Measurements from ENCODE around the gene LRRC7.

Gene LRRC7

DNA sequence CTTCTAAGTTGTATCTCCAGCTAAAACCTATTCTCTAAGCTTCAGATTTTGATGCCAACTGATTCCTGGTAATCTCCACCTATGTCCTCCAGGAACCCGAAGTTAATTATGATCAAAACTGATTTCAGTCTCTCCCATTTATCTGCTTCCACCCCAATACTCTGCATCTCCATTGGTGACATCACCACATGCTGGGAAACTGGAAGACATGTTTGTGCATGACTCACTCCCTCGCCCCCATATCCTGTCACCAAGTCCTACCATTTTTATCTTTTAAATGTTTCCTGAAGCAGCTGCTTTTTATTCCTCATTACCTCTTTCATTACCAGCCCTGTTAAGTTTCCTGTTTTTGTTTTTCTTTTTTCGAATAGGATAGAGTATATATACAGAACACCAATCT is 409.2 kb downstream of the LRRC7 start:
- no peak for TF ChIP-seq ZBTB7A (IDR thresholded peaks at IDR 0.05; ENCODE audit: low read depth)
- no peak for TF ChIP-seq NFIC (IDR thresholded peaks at IDR 0.05)
- TF ChIP-seq YY1 (IDR thresholded peaks at IDR 0.05; ENCODE audit: low read depth): no peak
- TF ChIP-seq, protein P1, sequence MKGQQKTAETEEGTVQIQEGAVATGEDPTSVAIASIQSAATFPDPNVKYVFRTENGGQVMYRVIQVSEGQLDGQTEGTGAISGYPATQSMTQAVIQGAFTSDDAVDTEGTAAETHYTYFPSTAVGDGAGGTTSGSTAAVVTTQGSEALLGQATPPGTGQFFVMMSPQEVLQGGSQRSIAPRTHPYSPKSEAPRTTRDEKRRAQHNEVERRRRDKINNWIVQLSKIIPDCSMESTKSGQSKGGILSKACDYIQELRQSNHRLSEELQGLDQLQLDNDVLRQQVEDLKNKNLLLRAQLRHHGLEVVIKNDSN (IDR thresholded peaks at IDR 0.05): no peak
- no peak for TF ChIP-seq CREB1 (IDR thresholded peaks at IDR 0.05; ENCODE audit: low read depth)
- no peak for TF ChIP-seq EP300 (IDR thresholded peaks at IDR 0.05; ENCODE audit: borderline replicate concordance)

DNA sequence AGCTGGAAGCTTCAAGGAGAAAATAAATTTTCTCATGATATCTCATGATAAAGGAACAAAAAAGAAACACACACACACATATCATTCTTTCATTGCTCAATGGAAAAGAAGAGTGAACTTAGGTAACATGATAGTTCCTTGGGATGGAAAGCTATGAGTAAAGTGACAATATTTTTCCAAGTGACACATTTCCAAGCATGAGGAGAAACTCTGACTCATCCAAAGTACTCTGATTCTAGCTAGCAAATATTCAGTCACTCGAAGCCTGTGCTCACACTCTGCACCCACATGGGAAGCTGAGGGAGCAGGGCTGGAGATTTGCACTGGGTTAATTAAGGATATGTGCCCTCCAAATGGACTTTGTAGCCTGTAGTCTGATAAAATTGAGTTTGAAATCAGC is 415.3 kb downstream of the LRRC7 start:
- TF ChIP-seq TEAD4 (IDR thresholded peaks at IDR 0.05) (no peak), TCF12 (IDR thresholded peaks at IDR 0.05; ENCODE audit: low read depth) (no peak), ZBTB7A (IDR thresholded peaks at IDR 0.05; ENCODE audit: low read depth) (no peak), EP300 (IDR thresholded peaks at IDR 0.05; ENCODE audit: borderline replicate concordance) (no peak)
- TF ChIP-seq, protein P2, sequence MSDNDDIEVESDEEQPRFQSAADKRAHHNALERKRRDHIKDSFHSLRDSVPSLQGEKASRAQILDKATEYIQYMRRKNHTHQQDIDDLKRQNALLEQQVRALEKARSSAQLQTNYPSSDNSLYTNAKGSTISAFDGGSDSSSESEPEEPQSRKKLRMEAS (IDR thresholded peaks at IDR 0.05): no peak
- TF ChIP-seq, protein P1 (IDR thresholded peaks at IDR 0.05): no peak

DNA sequence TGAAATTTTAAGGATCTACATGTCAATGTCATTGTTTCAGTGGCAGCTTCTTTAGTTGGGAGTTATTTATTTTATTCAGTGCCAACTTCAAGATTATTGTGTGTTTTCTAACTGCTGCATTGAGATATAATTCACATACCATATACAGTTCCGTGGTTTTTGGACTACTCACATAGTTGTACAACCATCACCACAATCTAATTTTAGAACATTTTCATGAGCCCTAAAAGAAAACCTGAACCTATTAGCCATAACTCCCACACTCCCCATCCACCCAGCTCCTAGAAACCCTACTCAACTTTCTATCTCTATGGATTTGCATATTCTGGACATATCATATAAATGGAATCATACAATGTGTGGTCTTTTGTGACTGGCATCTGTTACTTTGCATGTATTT is 417.7 kb downstream of the LRRC7 start:
- no peak for TF ChIP-seq NFIC (IDR thresholded peaks at IDR 0.05)
- no peak for TF ChIP-seq CREB1 (IDR thresholded peaks at IDR 0.05; ENCODE audit: low read depth)
- TF ChIP-seq, protein P2 (IDR thresholded peaks at IDR 0.05): no peak
- no peak for TF ChIP-seq CEBPB (IDR thresholded peaks at IDR 0.05)
- no peak for TF ChIP-seq TCF12 (IDR thresholded peaks at IDR 0.05; ENCODE audit: low read depth)
- TF ChIP-seq TAF1 (IDR thresholded peaks at IDR 0.05; ENCODE audit: low read depth): no peak
- no peak for TF ChIP-seq YY1 (IDR thresholded peaks at IDR 0.05; ENCODE audit: low read depth)

DNA sequence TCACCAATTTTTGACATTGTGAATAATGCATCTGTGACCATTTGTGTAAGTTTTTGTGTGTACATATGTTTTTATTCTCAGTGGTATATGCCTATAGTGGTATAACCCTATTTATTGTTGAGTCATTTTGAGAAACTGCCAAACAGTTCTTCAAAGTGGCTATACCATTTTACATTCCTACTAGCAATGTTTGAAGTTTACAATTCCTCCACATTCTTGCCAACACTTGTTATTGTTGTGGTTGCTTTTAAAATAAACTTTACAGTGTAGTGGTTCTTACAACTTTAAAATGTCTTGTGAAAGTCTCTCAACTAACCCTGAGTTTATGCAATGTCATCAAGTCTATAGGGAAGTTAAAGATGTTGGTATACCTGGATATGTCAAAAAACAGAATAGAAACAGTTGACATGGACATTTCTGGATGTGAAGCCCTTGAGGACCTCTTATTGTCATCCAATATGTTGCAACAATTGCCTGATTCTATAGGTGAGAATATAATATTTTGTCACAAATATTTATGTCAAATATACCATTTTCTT is 418.2 kb downstream of the LRRC7 start:
- TF ChIP-seq EP300 (IDR thresholded peaks at IDR 0.05; ENCODE audit: borderline replicate concordance) (no peak), TAF1 (IDR thresholded peaks at IDR 0.05; ENCODE audit: low read depth) (no peak), NFIC (IDR thresholded peaks at IDR 0.05) (no peak), ZBTB7A (IDR thresholded peaks at IDR 0.05; ENCODE audit: low read depth) (no peak)

DNA sequence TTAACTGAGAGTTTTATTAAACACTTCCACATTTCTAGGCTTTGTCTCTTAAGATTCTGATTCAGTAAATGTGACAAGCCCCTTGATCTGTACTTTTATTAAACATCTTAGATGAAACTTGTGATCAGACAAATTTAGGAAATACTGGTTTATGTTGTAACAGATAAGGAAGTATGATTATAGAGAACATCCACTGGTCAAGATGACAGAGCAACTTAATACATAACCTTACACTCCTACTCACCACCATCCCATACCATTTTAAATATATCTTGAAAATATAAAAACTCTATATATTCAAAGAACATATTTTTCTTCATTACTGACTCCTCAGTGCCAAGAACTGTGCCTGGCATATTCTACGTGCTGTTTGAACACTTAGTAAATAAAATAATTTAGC is 420.2 kb downstream of the LRRC7 start:
- TF ChIP-seq EGR1 (IDR thresholded peaks at IDR 0.05) (no peak), RAD21 (IDR thresholded peaks at IDR 0.05; ENCODE audit: low read depth) (no peak), NFIC (IDR thresholded peaks at IDR 0.05) (no peak), EP300 (IDR thresholded peaks at IDR 0.05; ENCODE audit: borderline replicate concordance) (no peak), ZBTB7A (IDR thresholded peaks at IDR 0.05; ENCODE audit: low read depth) (no peak), TEAD4 (IDR thresholded peaks at IDR 0.05) (no peak), CEBPB (IDR thresholded peaks at IDR 0.05) (no peak), FOXM1 (IDR thresholded peaks at IDR 0.05; ENCODE audit: borderline replicate concordance, low read depth) (no peak), YY1 (IDR thresholded peaks at IDR 0.05; ENCODE audit: low read depth) (no peak), TAF1 (IDR thresholded peaks at IDR 0.05; ENCODE audit: low read depth) (no peak), CREB1 (IDR thresholded peaks at IDR 0.05; ENCODE audit: low read depth) (no peak), TCF12 (IDR thresholded peaks at IDR 0.05; ENCODE audit: low read depth) (no peak)
- TF ChIP-seq, protein P3, sequence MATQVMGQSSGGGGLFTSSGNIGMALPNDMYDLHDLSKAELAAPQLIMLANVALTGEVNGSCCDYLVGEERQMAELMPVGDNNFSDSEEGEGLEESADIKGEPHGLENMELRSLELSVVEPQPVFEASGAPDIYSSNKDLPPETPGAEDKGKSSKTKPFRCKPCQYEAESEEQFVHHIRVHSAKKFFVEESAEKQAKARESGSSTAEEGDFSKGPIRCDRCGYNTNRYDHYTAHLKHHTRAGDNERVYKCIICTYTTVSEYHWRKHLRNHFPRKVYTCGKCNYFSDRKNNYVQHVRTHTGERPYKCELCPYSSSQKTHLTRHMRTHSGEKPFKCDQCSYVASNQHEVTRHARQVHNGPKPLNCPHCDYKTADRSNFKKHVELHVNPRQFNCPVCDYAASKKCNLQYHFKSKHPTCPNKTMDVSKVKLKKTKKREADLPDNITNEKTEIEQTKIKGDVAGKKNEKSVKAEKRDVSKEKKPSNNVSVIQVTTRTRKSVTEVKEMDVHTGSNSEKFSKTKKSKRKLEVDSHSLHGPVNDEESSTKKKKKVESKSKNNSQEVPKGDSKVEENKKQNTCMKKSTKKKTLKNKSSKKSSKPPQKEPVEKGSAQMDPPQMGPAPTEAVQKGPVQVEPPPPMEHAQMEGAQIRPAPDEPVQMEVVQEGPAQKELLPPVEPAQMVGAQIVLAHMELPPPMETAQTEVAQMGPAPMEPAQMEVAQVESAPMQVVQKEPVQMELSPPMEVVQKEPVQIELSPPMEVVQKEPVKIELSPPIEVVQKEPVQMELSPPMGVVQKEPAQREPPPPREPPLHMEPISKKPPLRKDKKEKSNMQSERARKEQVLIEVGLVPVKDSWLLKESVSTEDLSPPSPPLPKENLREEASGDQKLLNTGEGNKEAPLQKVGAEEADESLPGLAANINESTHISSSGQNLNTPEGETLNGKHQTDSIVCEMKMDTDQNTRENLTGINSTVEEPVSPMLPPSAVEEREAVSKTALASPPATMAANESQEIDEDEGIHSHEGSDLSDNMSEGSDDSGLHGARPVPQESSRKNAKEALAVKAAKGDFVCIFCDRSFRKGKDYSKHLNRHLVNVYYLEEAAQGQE (IDR thresholded peaks at IDR 0.05; ENCODE audit: low read depth): no peak
- TF ChIP-seq, protein P2 (IDR thresholded peaks at IDR 0.05): no peak
- TF ChIP-seq, protein P1 (IDR thresholded peaks at IDR 0.05): no peak

DNA sequence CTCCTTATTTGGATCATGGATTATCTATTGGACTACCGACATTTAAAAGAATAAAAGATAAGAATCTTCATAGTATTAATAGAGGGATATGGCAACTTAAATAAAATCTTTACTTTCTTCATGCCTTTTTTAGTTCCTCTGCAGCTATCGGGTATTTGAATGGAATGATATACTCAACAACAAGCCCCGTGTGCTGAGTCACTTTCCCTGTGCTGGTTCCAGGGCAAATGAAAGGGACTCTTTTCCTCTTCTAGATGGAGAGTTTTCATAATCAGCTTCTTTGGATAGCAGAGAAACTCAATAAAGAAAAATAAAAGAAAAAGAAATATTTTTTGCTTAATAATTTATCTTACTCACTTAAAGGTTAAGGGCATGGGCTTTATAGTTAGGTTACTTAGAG is 423.9 kb downstream of the LRRC7 start:
- no peak for TF ChIP-seq EP300 (IDR thresholded peaks at IDR 0.05; ENCODE audit: borderline replicate concordance)
- no peak for TF ChIP-seq RAD21 (IDR thresholded peaks at IDR 0.05; ENCODE audit: low read depth)
- TF ChIP-seq TAF1 (IDR thresholded peaks at IDR 0.05; ENCODE audit: low read depth): no peak
- TF ChIP-seq ZBTB7A (IDR thresholded peaks at IDR 0.05; ENCODE audit: low read depth): no peak
- TF ChIP-seq, protein P2 (IDR thresholded peaks at IDR 0.05): no peak
- no peak for TF ChIP-seq TCF12 (IDR thresholded peaks at IDR 0.05; ENCODE audit: low read depth)

DNA sequence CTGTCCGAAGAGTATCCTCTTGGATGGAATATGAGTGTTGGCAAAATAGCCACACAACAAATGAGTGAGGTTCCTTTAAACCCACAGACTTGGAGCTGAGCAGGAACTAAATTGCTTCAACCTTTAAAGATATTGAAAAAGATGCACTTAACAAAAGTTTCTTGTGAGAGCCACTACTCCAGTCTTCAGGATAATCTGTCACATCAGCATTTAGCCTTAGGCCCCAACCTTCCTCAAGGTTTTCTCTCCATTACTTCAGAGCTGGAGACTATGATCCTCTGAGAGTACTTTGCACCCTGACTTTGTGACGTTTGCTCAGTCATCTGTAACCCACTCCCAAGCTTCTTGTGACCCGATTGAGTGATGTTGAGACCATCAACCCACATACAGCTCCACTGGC is 424.9 kb downstream of the LRRC7 start:
- TF ChIP-seq TCF12 (IDR thresholded peaks at IDR 0.05; ENCODE audit: low read depth): no peak
- TF ChIP-seq, protein P2 (IDR thresholded peaks at IDR 0.05): no peak
- TF ChIP-seq, protein P1 (IDR thresholded peaks at IDR 0.05): no peak
- no peak for TF ChIP-seq NFIC (IDR thresholded peaks at IDR 0.05)
- TF ChIP-seq, protein P3 (IDR thresholded peaks at IDR 0.05; ENCODE audit: low read depth): no peak
- TF ChIP-seq EGR1 (IDR thresholded peaks at IDR 0.05): no peak
- no peak for TF ChIP-seq EP300 (IDR thresholded peaks at IDR 0.05; ENCODE audit: borderline replicate concordance)
- TF ChIP-seq TEAD4 (IDR thresholded peaks at IDR 0.05): no peak
- TF ChIP-seq FOXM1 (IDR thresholded peaks at IDR 0.05; ENCODE audit: borderline replicate concordance, low read depth): no peak
- no peak for TF ChIP-seq CEBPB (IDR thresholded peaks at IDR 0.05)
- no peak for TF ChIP-seq TAF1 (IDR thresholded peaks at IDR 0.05; ENCODE audit: low read depth)
- no peak for TF ChIP-seq CREB1 (IDR thresholded peaks at IDR 0.05; ENCODE audit: low read depth)
- no peak for TF ChIP-seq YY1 (IDR thresholded peaks at IDR 0.05; ENCODE audit: low read depth)
- no peak for TF ChIP-seq RAD21 (IDR thresholded peaks at IDR 0.05; ENCODE audit: low read depth)
- no peak for TF ChIP-seq ZBTB7A (IDR thresholded peaks at IDR 0.05; ENCODE audit: low read depth)
